GM18517 (cell line): ENCODE data around the gene SH2D3C.
"Not testable (repeated sequence)": the region's sequence is repeated elsewhere in the genome, so short reads cannot be mapped to it uniquely, and the experiment has no call there.

Experiments
- ATAC-seq: cut with Tn5 transposase; IDR thresholded peaks from one replicate; pipeline ENCODE4 v1.9.1; 2021; ENCODE audit warnings: mild to moderate bottlenecking, moderate library complexity; ENCODE audit not compliant: unreplicated experiment

The SH2D3C gene

DNA sequence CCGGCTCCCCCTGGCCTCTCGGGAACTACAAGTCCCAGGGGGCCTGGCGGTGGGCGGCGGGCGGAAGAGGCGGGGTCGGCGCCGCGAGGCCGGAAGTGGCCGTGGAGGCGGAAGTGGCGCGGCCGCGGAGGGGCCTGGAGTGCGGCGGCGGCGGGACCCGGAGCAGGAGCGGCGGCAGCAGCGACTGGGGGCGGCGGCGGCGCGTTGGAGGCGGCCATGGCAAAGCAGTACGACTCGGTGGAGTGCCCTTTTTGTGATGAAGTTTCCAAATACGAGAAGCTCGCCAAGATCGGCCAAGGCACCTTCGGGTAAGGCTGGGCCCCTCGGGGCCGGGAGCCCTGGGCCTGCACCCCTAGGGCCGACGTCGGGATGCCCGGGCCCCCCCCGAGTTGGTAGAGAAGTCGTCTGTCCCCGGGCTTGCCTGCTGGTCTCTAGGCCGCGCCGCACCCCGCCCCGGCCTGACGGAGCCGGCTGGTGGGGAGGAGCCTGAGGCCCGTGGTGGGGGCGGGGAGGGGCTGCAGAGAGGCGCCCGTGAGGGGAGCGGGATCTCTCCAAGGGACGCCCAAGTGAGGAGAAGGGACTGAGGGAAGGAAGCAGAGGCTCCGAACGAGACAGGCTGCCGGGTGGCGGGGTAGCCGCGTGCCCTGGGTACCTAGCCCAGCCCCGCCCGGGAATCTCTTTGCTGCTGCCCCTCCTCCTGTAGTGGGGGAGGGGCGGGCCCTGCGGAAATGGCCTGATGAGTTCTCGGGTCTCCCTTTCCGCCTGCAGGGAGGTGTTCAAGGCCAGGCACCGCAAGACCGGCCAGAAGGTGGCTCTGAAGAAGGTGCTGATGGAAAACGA is 7.7 kb upstream of the SH2D3C start, which contains the start of gene CDK9:
TSS of gene CDK9 (plus strand) at position 102 of the 840 bp plus-strand sequence. CDS start at position 217, 115 bp downstream.
- peak; percentile 52 for ATAC-seq

DNA sequence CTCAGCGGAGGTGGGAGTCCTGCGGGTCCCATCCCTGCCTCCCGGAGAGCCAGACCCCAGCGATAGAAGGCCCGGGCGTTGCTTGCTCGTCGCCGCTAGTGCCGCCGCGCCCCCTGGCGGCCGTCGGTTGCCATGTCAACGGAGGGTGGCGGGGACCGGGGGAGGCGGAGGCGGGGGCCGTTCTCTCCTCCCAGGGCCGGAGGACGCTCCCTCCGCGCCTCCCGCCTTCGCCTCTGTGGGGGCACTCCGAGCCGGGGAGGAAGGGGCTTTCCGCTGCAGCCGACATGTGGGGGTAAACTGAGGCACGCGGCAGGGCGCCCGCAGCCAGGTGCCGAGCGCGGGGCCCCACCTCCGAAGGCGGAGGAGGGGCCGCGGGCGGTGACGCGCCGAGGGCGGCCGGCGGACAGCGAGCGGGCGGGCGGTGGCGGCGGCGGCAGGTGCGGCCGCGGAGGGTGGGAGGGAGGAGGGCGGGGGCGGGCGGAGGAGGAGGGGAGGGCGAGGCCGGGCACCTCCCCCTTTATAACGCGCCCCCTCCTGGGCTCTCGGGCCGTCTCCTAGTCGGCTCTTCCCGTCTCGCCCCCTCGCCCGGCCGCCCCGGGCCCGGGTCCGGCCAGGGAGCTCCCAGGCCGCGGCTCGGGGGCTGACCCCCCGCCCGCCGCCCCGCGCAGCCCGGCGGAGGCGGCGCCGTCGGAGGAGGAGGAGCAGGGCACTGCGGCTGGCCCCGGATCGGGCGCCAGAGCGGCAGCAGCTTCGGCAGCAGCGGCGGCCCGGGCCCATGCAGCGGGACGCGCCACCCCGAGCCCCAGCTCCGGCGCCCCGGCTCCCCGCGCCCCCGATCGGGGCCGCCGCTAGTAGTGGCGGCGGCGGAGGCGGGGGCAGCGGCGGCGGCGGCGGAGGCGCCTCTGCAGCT is 6.8 kb upstream of the SH2D3C start:
- peak; percentile 41 for ATAC-seq

DNA sequence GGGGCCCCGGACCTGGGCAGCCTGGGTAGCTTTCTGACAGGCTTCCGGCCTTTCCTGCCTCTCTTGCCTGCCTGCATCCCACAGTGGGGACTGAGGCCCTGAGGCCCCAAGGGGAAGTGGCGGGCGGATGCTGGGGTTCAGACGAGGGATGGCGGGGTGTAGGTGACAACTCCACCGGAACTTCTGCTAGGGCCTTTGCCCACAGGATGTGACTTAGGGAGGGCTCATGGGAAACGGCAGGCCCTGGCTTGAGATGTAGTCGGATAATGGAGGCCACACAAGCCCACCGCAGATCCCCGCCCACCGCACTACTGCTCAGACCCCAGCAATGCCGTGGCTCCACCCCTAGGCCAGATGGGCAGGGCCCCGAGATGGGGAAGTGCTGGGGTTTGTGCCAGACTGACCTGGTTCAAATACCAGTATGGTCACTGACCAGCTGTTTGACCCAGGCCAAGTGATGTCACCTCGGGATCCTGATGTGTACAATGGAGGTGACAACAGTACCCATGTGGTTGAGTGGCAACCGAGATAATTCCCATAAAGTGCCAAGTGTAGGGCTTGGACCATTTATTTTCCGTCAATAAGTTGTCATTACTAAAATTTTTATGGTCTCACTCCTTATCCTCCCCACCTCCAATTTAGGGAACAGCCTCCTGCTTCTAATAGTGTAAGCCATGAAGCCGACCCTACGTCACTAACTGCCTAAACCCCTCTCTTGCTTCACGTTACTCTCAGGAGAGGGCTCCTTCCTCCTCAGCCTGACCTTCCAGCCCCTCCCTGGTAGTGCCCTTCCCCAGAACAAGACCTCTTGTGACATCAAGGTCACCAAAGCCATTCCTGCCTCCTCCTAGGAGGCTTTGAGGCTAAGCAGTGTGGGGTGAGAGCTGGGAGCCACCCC is 4.9 kb upstream of the SH2D3C start:
- no peak for ATAC-seq

DNA sequence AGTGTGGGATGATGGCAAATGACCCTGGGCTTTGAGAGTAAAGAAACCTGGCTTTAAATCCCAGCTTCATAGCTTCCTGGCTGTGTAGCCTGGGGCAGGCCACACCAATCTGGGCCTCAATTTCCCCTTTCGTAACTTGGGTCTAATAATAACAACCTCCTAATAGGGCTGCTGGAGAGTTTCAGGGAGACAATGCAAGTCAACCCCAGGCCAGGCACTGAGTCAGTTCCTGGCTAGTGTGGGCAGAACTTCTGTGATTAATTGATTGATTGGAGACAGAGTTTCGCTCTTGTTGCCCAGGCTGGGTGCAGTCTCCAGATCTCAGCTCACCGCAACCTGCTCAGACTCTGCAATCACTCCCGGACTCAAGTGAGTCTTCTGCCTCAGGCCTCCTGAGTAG is 3.3 kb upstream of the SH2D3C start:
- no peak for ATAC-seq

GRCh38 chr9:127780909-127781308 is 2.4 kb upstream of the SH2D3C start:
- ATAC-seq = not testable (repeated sequence)

DNA sequence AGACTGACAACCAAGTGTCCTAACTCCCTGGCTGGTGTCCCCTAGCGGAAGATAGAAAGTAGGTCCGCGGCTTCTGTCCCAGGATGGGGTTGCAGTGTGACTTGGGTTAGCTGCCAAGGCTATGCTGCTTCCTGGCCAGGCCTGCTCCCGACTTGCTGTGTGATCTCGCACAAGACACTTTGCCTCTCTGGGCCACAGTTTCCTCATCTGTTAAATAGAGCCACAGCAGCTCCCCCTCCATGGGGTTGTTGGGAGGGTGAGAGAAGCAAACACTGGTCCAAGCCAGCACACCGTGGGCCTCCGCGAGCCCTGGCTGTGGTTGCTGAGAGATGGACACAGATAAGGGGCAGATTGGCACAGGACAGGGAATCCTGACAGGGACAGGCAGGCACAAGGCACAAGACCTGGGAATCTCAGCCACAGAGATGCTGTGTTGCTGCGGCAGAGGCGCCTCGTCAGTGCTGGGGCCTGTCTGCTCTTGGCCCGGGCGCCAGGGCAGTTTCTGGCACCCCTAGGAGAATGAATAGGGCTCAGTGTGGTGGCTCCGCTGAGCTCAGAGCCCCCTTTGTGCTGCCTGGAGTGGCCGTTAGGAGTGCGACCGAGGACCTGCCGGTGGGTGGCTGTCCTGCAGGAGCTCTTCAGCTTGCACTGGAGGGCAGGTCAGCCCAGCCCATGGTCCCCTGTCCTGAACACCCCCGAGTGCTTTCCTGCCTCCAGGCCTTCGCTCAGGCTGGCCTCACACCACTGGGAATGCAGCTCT is 1.8 kb upstream of the SH2D3C start:
- ATAC-seq = no peak

DNA sequence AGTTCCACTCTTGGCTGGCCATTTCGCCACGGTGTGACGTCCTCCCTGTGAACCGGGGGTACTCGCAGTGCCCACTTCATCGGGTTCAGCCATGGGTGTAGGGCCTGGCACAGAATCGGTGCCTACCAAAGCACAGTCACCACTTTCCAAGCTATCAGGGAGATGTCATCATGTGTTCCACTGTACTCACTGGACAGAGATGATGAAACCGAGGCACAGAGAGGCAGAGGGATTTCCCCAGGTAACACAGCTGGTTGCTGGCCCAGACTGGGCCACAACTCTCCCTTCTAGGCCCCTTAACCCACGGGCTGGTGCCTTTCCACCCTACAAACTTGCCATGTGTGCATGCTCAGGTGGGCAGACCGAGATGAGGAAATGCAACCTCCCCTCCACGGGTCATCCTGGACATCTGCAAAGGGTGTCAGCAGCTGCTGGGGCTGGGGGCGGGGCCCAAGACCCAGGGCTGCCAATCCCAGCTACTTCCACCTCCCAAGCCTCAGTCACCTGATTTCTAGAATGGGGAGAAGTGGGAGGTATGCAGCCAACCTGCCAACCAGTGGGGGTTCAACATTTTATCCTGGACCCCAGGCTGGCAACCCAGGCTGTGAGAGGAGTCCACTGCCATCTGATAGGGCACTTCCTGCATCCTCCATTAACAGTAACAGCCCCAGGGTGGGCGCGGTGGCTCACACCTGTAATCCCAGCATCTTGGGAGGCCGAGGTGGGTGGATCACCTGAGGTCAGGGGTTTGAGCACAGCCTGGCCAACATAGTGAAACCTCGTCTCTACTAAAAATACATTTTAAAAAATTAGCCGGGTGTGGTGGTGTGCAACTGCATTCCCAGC is 893 bp upstream of the SH2D3C start:
- peak; percentile 54 for ATAC-seq

DNA sequence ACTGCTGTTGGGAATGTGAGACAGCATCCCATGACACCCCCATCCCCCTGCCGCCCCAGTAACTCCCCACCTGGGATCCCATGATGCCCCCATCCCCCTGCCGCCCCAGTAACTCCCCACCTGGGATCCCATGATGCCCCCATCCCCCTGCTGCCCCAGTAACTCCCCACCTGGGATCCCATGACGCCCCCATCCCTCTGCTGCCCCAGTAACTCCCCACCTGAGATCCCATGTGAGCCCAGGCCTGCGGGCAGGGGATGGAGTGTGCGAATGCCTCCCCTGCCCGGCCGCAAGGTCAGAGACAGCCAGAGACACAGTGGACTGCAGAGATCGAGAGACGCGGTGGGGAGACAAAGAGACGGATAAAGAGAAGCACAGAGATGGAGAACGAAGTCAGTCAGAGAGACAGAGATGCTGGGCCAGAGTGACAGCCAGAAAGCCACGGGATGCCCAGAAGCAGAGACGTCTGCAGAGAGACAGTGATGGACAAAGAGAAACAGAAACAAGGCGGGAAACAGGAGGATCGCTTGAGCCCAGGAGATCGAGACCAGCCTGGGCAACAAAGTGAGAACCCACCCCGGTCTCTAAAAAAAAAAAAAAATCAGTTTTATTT is 992 bp downstream of the SH2D3C start:
- ATAC-seq = no peak

DNA sequence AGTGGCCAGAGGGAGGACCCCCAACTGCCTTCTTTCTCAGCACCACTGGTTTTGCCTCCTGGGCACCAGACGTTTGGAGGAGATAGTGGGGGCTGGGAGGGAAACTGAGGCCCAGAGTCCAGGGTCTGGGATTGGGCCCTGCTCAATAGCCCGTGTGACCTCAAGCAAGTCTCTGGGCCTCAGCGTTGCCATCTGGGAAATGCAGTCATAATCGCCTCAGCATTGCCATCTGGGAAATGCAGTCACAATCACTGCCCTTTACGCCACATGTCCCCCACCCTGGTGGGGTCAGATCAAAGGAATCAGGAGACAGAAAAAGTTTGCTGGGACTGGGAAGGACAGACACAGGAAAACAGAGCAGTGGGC is 1.6 kb downstream of the SH2D3C start:
- ATAC-seq = no peak

DNA sequence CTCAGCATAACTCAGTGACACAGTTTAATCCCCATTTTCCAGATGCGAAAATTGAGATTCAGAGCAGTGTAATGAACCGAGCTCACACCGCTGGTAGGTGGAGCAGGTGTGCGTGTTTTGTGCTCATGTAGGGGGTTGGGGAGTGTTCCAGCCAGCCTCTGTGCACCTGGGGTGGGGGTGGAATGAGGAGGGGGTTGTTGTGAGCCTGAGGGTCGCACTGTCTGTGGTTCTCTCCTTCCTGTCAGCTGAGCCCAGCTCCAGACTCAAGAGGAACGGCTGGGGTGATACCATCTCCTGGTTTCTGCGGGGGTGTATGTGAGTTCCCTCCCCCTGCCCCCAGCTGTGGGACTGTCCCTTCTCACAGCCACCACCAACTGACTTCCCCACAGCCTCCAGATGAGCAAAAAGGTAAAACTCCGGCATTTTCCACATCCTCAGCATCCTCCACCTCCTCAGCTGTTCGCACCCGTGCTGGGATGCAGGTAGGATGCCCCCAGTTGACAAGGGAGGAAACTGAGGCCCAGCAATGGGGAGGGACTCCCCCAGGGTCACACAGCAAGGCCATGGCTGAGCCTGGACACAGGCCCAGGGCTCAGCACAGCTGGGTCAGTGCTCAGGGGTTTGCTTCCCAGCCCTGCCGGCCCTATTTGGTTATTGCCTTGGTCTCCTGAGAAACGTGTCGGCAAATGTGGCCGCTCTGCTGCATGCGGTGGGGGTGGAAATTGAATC is 2.1 kb downstream of the SH2D3C start:
- ATAC-seq = no peak

- no peak for ATAC-seq
Observed at GRCh38 chr9:127773981-127774380, 4.5 kb downstream of the SH2D3C start.

DNA sequence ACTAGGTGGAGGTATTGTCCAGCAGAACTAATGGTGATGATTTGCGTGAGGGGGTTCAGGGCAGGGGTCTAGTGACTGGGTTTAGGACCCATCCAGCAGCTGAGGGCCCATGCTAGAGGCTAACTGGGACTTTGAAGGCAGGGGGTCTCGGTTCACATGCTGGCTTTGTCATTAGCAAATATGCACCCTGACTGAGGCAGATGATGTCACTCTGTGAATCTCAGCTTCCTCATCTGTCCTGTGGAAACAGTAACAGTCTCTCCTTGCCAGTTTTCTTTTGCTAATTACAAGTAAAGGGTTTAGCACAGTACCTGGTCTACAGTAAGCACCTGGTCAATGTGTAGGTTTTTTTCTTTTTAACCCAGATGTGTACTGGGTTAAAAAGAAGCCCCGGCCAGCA is 5.2 kb downstream of the SH2D3C start:
- ATAC-seq = no peak

- ATAC-seq = no peak
Observed at GRCh38 chr9:127772603-127773002, 5.9 kb downstream of the SH2D3C start.

DNA sequence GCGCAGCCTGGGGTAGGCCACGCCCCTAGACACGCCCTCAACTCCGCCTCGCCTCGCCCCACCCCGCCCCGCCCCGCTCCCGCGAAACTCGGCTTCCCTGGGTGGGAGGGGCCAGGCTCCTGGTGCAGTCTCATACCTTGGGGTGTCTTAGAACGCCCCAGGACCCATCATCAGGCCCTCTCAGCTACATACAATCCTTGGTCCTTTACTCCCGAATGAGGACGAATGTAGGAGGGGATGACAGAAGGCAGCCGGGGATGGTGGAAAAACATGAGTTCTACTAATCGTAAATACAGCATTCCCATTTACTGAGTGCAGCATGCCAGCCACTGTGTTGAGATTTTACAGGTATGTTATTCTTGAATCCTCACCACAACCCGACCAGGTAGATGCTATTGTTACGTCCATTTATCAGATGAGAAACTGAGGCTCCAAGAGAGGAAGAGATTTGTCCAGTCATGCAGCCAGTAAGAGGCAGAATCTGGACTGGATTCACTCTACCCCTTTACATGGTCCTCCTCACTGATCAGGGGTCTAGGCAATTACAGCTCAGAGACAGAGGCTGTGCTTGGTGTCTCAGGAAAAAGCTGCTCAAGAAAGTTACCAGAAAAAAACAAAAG is 6.8 kb downstream of the SH2D3C start:
- ATAC-seq = no peak

GRCh38 chr9:127770905-127771569 is 7.4 kb downstream of the SH2D3C start:
- ATAC-seq = peak; percentile 80

DNA sequence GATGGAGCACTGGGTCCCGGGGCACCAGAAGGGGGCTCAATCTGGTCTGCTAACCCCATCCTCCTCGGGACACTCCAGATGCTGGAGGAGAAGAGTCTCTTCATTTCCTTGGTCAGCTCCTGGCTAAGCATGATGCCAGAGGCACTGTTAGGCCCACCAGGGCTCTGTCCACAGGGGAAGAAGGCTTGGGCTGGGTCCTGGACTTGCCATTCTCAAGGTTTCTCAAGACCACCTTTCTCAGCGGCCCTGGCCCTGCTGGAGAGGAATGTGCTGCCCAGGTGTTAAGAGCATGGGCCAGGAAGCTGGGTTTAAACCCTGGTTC is 7.9 kb downstream of the SH2D3C start:
- no peak for ATAC-seq

- ATAC-seq = no peak
Observed at GRCh38 chr9:127769929-127770582, 8.4 kb downstream of the SH2D3C start.
